NCI-H1105 treated with DMSO at 0.1 percent for 48 hours (cell line): ENCODE data around the gene ZNF184.

ENCODE experiments used
- DNase-seq: peaks from one replicate; lab custom pipeline; 2025; lab: John Stamatoyannopoulos, UW

The ZNF184 gene

DNA sequence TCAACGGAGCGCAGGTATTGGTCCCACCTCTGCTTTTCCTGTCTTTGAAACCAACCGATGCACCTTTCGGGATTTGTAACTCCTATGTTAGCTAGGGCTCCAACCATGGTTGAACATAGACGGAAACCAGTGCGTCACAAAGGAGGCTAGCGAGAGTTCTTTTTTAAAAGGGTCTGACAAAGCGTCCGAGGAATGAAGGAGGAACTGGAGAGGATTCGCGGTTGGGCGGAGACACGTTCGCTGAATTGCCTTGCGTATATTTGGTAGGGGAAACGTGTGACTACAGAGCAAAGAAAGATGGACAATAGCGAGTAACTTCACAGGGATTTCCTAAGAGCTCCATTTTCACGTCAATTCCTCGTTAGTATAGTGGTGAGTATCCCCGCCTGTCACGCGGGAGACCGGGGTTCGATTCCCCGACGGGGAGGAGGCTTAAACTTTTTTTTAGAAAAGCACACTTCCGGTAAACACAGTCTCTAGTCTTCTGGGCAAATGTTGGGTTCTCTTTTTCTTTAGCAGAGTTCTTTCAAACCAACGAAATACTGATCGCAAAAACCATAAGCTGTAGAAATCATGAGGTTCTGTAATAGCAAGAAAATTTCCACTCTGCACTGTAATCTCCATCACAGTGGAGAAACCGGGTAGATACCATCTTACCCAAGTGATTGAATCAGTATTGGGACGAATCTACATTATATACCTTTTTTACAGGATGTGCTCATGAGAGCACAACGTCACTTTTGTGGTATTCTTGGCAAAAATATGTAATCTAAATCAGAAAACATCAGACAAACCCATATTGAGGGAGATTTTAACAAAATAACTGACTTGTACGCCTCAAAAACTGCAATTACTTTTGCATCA lies 6.6 kb upstream of the ZNF184 start:
- peak; percentile 89 for DNase-seq

DNA sequence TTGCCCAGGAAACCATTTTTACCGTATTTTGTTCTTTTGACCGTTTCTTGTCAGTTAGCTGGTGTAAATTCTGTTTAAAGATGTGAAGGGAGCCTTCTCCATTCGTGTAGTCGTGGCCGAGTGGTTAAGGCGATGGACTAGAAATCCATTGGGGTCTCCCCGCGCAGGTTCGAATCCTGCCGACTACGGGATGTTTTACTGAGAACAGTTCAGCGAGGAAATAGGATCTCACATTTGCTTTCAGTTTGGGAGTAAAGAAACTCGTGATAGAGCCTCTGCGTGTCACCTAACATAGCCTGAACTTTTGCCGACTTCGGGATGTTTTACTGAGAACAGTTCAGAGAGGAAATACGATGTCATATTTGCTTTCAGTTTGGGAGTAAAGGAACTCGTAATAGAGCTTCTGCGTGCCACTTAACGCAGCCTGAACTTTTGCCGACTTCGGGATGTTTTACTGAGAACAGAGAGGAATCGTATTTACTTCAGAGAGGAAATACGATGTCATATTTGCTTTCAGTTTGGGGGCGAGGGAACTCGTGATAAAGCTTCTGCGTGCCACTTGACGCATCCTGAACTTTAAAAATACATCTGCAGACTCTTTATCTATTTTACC lies 5.9 kb upstream of the ZNF184 start:
- peak; percentile 83 for DNase-seq

DNA sequence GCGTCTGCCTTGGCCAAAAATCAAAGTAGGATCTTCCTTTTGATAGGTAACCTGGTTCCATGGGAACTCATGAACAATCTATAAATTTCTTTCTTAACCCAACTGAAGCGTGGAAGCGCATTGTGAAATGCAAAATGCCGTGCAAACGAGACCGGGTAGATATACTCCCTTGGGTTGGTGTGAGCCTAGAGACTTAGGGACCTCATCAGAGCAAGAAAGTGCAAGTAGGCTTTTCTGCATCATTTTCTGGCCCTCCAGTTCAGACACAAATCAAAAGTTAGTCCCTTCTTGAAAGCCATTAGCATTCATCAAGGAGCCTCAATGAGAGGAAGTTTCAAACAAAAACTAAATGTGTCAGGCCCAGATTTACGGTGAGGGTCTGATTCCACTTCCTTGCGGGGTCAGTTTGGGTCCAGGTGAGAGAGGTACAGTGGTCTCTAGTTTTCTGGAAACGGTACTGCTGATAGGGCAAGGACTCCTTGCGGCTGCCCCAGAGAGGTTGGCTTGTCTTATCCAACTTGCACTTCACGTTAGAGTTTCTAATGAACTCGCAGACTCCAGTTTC lies 5.3 kb upstream of the ZNF184 start:
- no peak for DNase-seq

DNA sequence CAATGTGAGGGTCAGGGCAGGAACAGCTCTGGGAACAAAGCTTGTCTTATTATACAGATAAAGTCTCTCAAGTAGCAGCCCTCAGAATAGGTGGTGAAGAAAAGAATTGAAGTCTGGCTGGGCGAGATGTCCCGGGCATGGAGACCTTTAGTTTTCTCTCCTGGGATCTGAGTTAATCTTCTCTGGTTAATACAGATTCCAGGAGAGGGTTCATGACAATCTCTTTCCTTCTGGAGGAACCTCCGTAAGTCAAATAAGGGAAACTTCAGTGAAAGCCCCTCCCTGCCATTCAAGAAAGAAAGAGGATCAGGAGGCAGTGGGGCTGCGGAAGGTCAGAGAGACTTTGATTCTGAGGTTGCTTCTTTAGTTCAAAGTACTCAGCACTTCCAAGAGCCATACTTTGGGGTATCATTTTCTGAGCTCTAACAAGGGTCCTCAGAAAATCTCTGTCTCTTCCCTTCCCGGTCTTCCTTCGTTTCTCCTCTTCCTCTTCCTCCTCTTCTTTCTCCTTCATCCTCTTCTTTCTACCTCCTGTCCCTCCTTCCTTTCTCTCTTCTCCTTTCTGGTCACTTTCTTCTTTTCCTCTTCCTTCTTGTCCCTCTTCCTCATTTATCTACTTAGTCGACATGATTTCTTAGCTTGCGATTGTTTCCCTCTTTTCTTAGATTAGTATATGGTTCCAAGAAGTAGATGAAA lies 4.6 kb upstream of the ZNF184 start:
- DNase-seq, result no peak

DNA sequence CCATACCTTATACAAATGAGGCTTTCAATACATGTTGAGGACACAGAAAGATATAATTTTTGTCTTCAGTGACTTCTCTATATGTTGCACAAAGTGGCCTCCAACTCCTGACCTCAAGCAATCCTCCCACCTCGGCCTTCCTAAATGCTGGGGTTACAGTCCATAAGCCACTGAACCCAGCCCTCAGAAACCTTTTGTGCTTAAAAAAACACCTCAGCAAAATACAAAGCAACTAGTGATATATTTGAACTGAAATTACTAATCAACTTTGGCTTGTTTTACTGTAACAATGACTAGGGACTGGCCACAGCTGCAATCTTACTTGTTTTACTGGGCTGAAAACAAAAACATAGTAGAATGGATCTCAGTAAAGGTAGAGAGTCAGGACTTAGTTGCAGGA lies 3.2 kb upstream of the ZNF184 start:
- DNase-seq, result no peak

DNA sequence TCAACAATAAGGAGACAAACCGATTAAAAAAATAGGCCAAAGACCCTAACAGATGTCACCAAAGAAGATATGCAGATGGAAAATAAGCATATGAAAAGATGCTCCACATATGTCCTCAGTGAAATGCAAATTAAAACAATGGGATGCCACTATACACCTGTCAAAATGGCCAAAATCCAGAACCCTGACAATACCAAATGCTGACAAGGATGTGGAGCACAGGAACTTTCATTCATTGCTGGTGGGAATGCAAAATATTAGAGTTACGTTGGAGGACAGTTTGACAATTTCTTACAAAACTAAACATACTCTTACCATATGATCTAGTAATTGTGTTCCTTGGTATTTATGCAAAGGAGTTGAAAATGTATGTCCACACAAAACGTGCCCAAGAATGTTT lies 1.8 kb upstream of the ZNF184 start:
- no peak for DNase-seq

DNA sequence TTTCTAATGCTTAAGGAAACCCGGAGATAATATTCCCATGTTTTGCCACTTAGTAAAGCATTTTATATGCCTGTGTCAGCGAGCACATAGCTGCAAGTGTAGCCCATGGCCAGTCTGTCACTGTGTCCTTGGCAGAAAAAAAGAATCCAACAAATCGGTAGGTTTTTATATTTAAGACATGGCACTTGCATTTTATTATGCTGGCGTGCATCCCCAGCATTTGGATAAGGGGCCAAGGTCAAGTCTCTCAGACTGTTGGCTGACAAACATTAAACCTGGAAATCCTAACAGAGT lies 1.2 kb upstream of the ZNF184 start:
- DNase-seq, result no peak

DNA sequence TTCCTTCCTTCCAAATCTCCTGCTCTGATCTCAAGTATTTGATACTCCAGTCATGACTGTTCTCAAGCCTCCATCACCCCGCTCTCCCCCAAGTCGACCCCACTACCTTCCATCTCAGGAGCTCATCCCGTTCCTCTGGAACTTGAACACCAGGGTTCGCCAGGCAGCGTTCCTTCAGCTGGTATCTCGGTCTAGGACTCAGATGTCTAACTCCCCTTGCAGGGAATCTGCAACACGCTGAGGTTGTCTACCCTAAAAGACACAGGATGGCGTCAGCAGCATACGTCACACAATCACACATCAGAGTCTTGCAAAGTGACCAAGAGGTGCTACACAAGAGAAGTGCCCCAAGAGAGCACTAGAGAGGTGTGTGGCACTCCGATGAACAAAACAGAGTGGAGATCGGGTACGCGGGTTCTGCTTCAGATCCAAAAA lies 706 bp downstream of the ZNF184 start:
- peak; percentile 76 for DNase-seq

DNA sequence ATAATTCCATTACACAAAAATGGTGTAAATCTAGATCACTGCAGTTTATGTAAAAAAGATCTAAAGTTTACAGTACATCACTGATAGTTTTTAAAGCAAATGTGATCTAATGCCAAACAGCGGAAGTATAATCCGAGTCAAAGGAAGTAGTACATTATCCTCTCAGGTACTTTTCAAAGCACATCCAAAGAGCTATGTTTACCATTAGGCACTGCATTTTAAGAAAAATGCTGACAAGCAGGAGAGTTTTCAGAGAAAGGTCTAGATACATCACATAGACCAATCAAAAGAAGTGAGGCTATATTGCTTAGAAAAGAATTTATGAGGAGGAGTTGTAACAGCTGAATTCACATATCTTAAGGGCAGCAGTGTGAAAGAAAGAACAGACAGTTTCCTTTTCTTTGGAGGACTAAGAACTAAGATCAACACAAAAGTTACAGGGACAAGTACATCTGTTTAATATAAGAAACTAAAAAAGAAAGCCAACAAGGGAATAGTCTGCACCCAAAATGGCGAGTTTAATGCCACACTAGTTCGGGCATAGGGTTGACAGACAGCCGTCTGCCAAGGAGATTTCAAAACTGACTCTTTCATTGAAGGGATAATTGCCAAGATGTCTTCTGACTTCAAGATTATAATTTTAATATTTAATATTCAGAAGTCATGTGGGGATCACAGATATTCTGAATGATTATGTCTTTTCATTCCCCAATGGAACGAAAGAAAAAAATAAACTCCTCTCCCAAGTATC lies 1.4 kb downstream of the ZNF184 start:
- DNase-seq, result no peak

DNA sequence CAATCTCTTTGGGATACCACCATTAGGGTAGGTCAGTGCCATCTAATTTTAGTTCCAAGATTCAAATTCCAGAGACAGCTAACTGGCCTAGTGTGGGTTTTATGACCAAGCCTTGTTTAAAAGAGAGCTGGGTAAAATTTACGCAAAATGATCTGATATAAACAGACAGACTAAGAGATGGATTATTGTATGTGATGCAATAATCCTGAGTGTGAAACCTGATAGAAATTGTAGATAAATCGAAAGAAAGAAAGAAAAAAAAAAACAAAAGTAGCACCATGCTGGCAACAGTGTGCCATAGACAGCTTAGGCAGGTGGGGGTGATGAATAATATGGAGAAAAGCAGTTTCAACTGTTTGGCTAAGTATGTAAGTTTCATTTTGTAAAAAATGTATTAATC lies 2.9 kb downstream of the ZNF184 start:
- no peak for DNase-seq

DNA sequence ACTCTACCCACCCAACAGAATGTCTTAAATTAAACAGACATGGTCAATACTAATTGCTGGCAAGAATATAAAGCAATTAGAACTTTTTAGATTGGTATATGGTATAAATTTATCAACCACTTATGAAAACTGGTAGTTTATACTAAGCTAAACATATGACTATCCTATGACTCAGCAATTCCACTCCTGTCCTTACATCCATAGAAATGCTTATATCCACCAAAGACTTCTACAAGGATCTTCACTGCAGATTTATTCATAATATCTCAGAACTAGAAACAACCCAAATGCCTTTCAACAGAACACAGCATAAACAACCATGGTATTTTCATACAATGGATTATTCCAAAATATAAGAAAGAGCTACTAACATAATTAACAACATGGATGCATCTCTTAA lies 4.6 kb downstream of the ZNF184 start:
- no peak for DNase-seq

DNA sequence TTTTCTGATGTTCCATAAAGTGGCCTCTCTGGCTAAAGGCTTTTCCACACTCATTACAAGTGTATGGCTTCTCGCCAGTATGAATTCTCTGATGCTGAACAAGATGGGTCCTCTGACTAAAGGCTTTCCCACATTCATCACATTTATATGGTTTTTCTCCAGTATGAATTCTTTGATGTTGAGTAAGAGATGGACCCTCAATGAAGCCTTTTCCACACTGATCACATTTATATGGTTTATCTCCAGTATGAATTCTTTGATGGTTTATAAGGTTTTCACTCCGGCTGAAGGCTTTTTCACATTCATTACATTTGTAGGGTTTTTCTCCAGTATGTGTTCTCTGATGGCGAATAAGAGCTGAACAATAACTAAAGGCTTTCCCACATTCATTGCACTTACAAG lies 20.4 kb downstream of the ZNF184 start:
- no peak for DNase-seq

DNA sequence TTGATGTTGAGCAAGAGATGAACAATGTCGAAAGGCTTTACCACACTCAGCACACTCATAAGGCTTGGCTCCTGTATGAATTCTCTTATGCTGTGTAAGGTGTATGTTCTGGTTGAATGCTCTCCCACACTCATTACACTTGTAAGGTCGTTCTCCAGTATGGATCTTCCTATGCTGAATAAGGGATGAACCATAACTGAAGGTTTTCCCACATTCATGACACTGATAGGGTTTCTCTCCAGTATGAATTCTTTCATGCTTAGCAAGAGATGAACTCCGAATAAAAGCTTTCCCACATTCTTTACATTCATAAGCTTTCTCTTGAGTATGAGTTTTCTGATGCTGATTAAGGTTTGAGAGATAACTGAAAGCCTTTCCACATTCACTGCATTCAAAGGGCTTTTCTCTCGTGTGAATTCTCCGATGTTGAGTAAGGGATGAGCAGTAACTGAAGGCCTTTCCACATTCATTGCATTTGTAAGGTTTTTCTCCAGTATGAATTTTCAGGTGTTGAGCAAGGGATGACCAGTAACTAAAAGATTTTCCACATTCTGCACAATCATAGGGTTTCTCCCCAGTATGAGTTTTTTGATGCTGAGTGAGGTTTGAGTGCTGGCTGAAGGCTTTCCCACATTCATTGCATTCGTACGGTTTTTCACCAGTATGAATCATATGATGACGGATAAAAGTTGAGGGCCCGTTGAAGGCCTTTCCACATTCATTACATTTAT lies 21.1 kb downstream of the ZNF184 start:
- no peak for DNase-seq

DNA sequence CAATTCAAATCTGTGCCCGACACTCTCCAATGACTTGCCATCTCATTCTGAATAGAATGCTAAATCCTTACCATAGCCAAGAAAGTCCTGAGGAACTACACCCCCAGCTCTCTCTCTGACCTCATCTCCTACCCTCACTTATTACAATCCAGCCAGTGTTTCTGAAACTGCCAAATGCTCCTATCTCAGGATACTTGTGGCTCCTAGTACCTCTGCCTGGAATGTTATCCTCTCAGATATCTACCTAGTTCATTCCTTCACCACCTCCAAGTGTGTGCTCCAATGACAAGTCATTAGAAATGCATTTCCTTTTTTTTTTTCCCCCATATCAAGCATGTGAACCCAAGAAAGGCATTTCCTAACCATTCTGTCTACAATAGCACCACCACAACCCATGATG lies 24.4 kb downstream of the ZNF184 start:
- no peak for DNase-seq

DNA sequence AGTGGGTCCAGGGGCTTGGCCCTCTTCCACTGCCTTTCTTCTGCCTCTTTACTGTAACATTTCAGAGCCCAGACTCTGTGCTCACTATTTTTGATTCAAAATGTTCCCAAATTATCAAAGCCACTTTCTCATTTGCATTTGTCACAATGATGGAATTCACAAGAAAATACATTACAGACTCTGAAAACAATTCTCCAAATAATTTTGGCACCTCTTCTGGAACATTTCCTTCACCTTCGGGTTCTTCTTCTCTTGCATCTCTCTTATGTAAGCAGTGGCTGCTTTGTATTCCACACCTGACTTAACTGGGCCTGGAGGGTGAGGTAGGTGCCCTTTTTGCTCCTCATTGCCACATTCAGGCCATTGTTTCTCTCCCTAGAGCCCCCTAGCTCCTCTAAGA lies 30.0 kb downstream of the ZNF184 start:
- no peak for DNase-seq

DNA sequence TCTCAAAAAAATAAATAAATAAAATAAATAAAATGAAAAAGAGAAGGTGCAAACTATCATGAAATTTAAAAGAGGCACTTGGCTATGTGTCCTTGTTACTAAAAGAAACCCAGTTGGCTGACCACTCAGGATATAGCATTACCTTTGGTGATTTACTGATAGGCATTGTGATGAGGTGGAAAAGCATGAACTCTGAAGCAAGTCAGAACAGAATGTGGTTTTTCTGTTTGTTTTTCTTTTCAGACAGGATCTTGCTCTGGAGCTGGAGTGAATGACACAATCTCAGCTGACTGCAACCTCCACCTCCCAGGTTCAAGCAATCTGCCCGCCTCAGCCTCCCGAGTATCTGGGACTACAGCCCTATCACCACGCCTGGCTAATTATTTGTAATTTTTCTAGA lies 31.9 kb downstream of the ZNF184 start:
- DNase-seq, result no peak

DNA sequence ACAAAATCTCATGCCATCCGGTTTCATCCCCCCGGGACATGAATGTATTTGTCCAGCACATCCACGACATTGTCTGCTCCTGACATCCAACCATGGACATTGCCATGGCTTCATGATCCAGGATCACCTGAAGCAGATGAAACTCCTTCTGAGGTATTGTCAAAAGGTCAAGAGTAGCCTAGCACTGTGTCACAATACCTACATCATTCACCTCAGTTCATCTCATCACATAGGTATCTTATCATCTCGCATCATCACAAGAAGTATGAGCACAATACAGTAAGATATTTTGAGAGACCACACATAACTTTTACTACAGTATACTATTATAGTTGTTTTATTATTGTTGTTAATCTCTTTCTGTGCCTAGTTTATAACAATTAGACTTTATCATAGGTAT lies 33.5 kb downstream of the ZNF184 start:
- DNase-seq, result no peak

DNA sequence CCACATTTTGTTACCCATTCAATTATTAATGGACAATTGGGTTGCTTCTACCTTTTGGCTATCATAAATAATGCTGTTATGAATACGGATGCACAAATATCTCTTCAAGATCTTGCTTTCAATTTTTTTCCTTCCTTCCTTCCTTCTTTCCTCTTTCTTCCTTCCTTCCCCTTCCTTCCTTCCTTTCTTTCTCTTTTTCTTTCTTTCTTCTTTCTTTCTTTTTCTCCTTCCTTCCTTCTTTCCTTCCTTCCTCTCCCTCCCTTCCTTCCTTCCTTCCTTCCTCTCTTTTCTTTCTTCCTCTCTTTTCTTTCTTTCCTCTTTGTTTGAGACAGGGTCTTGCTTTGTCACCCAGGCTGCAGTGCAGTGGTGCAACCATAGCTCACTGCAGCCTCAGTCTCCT lies 39.2 kb downstream of the ZNF184 start:
- DNase-seq, result no peak

DNA sequence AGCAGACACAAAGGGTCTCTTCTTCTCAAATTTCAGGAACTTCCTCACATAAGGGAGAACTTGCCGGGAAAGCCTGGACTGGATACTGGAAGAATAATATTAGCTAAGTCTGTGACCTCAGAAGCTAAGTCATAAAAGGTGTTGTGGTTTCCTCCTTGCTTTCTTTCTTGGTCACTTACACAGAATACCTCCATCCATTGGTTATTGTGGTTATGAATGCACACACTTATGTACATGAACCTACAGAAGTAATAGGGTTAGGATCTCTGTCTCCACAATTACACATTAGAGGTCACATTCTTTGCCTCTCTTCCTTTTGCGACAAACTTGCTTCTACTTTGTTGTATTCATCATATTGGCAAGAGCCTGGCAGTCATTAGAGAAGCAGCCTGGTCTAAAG lies 43.9 kb downstream of the ZNF184 start:
- DNase-seq, result no peak

DNA sequence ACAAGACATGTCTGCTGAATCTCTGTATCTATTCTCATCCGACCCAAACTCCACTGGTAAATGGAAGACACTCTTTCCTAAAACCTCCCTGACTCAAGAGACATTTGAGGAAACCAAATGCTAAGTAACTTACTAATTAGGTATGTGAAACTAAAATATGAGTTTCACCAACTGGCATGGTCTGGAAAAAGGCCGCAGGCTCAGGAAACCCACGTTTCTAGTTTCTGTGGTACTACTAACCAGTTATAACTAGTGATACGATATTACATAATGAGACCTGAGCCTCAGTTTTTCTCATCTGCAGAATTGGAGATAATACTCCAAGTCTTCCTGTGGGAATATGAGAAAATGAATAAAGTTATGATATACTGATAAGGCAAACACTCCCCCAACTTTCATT lies 44.4 kb downstream of the ZNF184 start:
- DNase-seq, result no peak

DNA sequence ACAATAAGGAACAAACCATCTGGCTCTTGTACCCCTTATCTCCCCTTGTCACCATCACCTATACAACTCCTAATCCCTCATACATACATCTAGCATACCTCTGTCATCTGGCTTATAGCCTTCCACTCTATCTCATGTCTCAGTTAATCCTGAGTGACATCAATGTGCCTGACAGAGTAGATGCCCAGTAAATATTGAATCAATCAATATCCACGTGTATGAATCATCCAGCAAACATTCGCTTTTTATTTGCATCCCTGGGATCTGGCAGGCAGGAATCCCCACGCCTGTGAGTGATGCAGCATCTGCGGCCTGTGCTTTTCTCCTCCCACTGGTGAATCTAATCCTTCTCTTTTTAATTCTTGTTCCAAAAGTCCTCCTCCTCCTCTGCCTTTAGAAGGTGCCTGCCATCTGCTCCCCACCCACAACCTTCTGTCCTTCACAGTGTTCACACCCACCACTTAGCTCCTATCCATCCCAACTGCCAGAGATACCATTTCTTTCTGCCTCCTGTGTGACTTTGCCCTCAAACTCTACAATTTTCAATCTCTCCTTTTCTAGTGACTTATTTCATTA lies 46.8 kb downstream of the ZNF184 start:
- DNase-seq, result no peak
